Measurements from ENCODE around the gene PADI2. TPM values are rescaled to one million over a fixed set of nuclear protein-coding genes. Genes with fewer than 3 reads are reported as not detected.
A peak's percentile ranks its signal among the peaks of the same experiment; 100 is the strongest.

PADI2 gene
- total RNA-seq, 1 experiment from 2014 or later = 1.3 TPM

GRCh38 chr1:17055801-17056200, 63.5 kb downstream of the PADI2 start:
- Mint-ChIP-seq H3K4me1 (ENCODE audit: low read depth, unreplicated experiment) (no peaks in the 10 kb centered on the region), H3K27me3 (ENCODE audit: unreplicated experiment) (peaks cover 15% of the 10 kb centered on the region), H3K27ac (ENCODE audit: unreplicated experiment) (no peak overlapping the region), H3K9me3 (ENCODE audit: low read depth, unreplicated experiment) (no peaks in the 10 kb centered on the region), H3K4me3 (ENCODE audit: low read depth, unreplicated experiment) (no peak overlapping the region), H3K36me3 (ENCODE audit: insufficient read depth, unreplicated experiment) (peaks cover 15% of the 10 kb centered on the region)
- no peak for DNase-seq
- CTCF ChIA-PET = no interaction called here
- no peak for TF ChIP-seq CTCF (IDR thresholded peaks at IDR 0.05; ENCODE audit: unreplicated experiment)
- intact Hi-C loops (cut with micrococcal nuclease; ENCODE audit: unreplicated experiment) = loop anchor here (5.0 kb wide), 1 partner anchor 432 kb away; no protein-coding TSS in a partner anchor
- no TSS peak for BruUV-seq (replicated peaks)

- Mint-ChIP-seq H3K27ac (ENCODE audit: unreplicated experiment) (peak within 1 kb of the TSS; percentile 87), H3K4me1 (ENCODE audit: low read depth, unreplicated experiment) (no peaks in the 10 kb centered on the region), H3K27me3 (ENCODE audit: unreplicated experiment) (peaks cover 15% of the 10 kb centered on the region), H3K36me3 (ENCODE audit: insufficient read depth, unreplicated experiment) (peaks cover 15% of the 10 kb centered on the region), H3K4me3 (ENCODE audit: low read depth, unreplicated experiment) (peak within 1 kb of the TSS; percentile 92), H3K9me3 (ENCODE audit: low read depth, unreplicated experiment) (no peaks in the 10 kb centered on the region)
- TF ChIP-seq CTCF (IDR thresholded peaks at IDR 0.05; ENCODE audit: unreplicated experiment) = no peak
- DNase-seq = peak; percentile 97
- CTCF ChIA-PET = interaction anchor here (1.1 kb wide), 1 partner anchor 21 kb away, joined by 5 read pairs; no protein-coding TSS in a partner anchor
- intact Hi-C loops (cut with micrococcal nuclease; ENCODE audit: unreplicated experiment) = no loop called here
- BruUV-seq (replicated peaks) = no TSS peak
Measured at GRCh38 chr1:17053685-17054410, 65.4 kb downstream of the PADI2 start, which contains the start of gene SDHB. Gene SDHB (minus strand): TSS chr1:17054032. CDS start chr1:17054019, 13 bp downstream.

- DNase-seq = no peak
- Mint-ChIP-seq H3K4me3 (ENCODE audit: low read depth, unreplicated experiment) (peak overlapping the region; percentile 92), H3K9me3 (ENCODE audit: low read depth, unreplicated experiment) (no peaks in the 10 kb centered on the region), H3K27ac (ENCODE audit: unreplicated experiment) (peak overlapping the region; percentile 87), H3K4me1 (ENCODE audit: low read depth, unreplicated experiment) (no peaks in the 10 kb centered on the region), H3K36me3 (ENCODE audit: insufficient read depth, unreplicated experiment) (peaks cover 15% of the 10 kb centered on the region), H3K27me3 (ENCODE audit: unreplicated experiment) (peaks cover 8% of the 10 kb centered on the region)
- no peak for TF ChIP-seq CTCF (IDR thresholded peaks at IDR 0.05; ENCODE audit: unreplicated experiment)
- BruUV-seq (replicated peaks) = no TSS peak
- intact Hi-C loops (cut with micrococcal nuclease; ENCODE audit: unreplicated experiment) = no loop called here
- CTCF ChIA-PET = no interaction called here
Measured at GRCh38 chr1:17053086-17053684, 66.1 kb downstream of the PADI2 start.

- CTCF ChIA-PET = no interaction called here
- peaks cover 15% of the 10 kb centered on the region for H3K36me3 Mint-ChIP-seq (ENCODE audit: insufficient read depth, unreplicated experiment)
- H3K27me3 Mint-ChIP-seq (ENCODE audit: unreplicated experiment) = peaks cover 2% of the 10 kb centered on the region
- no peaks in the 10 kb centered on the region for H3K4me1 Mint-ChIP-seq (ENCODE audit: low read depth, unreplicated experiment)
- no peak for TF ChIP-seq CTCF (IDR thresholded peaks at IDR 0.05; ENCODE audit: unreplicated experiment)
- BruUV-seq (replicated peaks) = no TSS peak
- intact Hi-C loops (cut with micrococcal nuclease; ENCODE audit: unreplicated experiment) = no loop called here
- H3K4me3 Mint-ChIP-seq (ENCODE audit: low read depth, unreplicated experiment) = peak overlapping the region; percentile 92
- DNase-seq = no peak
- no peaks in the 10 kb centered on the region for H3K9me3 Mint-ChIP-seq (ENCODE audit: low read depth, unreplicated experiment)
- no peak overlapping the region for H3K27ac Mint-ChIP-seq (ENCODE audit: unreplicated experiment)
Measured at GRCh38 chr1:17052641-17053040, 66.6 kb downstream of the PADI2 start.

Data from Calu3 (cell line).